ENCODE data around the gene HOXA3.

Gene HOXA3

DNA sequence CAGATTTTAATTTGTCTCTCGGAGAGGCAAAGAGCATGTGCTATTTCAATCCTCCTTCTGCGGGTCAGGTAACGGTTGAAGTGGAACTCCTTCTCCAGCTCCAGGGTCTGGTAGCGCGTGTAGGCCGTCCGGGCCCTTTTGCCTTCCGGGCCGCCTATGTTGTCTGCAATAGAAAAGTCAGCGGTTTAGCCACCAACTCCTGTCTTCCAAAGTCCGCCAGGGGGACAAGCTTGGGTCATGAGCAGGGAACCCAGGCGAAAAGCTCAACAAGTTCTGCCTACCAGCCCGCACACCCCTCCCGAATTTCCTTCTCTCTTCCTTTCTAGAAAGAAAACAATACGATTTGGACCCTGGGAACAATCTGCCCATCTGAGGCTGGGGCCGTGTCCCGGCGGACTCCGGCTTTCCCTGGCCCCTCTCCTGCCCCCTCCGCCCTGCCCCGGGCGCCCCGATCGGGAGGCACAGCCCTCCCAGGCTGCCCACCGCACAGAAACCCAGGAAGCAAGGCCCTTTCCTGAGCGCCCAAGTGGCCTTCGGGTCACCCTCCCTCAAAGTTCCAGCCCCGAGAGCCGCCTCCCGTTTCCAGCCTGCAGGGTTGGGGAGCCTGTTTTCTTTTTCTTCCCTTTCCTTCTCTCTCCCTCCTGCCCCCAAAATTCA is 10.3 kb downstream of the HOXA3 start:
- DNase-seq, result no peak

GRCh38 chr7:27141137-27141922 is 11.1 kb downstream of the HOXA3 start:
- DNase-seq, result no peak

DNA sequence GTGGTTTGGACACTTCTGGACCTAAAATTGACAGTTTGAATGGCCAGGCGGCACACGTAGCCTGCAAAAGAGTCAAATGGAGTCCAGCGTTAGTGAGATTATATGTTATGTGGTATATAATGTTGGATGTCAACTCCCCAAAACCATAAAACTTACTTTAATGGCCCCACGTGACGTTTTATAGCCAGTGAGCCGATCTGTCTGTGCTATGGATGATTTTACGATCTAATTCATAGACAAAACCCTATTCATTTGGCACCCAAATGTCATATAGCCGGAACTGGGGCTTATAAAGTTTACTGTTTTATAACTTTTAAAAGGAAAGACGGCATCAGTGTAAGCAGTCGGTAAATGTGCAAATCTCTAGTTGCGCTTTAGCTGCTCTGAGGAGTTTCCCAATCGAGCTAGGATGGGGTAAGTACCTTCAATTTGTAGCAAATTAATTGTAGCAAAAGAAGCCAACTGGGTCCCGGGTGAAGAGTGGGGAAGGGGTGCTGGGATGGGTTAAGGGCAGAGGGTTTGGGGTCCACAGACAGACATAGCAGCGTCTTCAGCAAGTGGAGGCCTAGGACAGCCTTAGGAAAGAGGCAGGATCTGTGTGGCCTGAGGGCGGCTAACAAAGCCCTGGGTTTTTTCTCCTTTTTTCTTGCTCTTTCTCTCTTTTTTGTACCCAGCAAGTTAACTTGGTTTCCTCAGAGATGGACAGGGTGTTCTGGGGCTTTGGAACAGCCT is 12.1 kb downstream of the HOXA3 start:
- no peak for DNase-seq

GRCh38 chr7:27139334-27140125 is 12.9 kb downstream of the HOXA3 start:
- no peak for DNase-seq

GRCh38 chr7:27138985-27139333 is 13.4 kb downstream of the HOXA3 start:
- no peak for DNase-seq

DNA sequence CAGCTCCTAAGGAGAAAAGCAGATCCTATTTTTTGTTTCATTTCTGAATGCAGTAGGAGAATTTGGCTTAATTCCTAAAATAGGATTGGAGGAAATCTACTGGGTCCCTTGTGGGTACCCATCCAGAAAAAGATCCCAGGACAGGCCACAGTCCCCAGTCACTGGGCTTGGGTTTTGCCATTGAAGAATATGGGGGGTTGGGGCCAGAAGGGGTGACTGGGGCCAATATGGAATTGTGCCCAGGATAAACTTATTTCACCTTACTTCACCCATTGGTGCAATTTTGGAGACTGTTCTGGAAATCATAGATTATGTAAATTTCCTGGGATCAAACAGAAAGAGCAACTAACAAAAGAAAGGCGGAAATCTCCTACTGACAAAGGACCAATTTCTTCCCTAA is 13.9 kb downstream of the HOXA3 start:
- DNase-seq, result no peak

DNA sequence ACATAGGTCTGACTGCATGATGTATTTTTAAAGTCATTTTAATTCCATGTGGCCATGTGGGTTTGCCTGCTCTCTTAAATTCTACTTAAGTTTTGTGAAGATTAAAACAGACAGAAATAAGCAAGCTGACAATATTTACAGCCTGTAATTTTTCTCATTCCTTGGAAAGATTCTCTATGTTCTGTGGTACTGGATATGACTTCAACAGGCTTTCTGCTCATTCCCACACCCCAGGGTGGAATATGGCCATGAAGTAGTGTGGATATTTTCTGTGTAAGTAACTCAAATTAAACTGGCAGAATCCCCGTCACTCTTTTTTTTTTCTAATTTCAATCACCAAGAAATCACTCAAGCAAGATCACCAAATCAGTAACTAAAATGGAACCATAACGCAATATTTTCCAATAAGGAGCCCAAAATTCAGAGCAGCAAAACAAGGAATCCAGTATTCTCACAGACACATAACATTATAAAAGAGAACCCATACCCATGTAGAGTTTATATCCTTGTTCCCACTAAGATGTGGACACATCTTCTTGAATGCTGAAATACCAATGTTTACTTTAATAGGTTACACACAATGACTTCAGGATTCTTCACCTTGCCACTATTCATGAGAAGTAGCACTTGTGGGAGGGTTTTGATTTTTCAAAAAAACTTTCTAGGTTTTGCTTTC is 14.6 kb downstream of the HOXA3 start:
- DNase-seq, result no peak

DNA sequence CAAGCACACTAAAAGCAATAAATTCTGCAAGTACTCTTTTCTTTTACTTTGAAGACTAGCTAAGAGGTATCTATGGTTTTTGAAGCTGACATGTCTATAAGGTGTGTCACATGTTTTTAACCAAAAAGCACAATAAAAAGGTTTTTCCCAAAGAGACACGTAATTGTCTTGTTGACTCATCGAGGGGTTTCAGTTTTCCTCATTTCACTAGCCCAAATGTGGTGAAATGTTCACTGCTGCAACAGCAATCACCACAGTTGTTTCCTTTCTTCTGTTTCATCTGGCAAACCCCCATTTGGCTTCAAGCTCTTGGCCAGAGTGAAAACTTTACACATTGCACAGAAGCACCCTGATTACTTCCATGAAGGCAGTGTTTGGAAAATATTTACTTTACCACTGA is 18.0 kb downstream of the HOXA3 start:
- no peak for DNase-seq

DNA sequence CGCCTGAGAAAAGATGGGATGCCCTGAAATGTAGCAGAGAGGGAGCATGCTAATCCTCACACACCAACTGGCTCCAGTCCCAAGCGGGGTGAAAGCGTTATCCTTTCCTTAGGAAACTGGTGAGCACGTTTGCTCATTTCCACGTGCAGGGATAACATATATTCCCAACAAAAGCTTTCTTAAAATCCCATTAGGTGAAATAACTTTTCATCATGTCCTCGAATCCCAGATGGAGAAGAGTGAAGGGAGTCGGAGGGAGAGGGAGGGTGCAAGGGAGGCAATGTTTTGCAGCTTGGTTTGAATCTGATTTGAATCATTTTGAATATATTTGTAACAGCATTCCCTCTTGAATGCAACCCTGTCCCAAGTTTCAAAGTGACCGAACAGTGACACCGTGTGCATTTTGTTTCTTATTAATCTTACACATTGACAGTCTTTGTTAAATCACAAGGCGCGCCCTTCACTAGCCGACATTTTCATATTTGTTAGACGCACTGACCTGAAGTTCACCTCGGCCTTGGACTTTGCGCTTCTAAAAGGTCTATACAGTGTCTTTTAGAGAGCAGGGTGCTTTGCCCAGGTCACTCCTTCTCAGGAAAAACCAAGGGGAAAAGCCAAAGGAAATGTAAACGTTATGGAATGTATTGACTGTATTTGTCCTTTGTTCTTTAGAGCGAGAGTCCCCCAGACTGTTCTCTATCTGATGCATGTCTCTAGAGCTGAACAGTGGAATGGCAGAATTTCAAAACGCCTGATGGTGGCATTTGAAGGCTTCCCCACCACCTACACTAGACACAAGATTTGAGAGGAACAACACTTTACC is 18.8 kb downstream of the HOXA3 start:
- DNase-seq, result no peak

- DNase-seq, result no peak
Observed at GRCh38 chr7:27132978-27133377, 19.4 kb downstream of the HOXA3 start.

DNA sequence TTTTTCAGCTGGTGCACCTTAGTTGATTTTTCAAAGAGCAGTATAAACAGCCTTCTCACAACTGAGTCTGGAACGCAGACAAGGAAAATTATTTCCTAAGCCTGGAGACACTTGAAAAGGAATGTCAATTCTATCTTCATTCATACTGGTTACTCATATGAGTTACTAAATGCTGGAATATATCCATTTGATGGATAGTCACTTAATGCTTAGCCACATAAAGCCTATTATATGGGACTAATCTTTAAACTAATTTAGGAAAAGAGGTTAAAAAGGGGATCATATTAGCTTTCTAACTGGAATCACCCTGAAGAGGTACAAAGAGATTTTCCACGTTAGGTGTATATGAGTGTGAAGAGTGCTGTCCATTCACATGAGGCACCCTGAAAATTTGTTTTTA is 20.2 kb downstream of the HOXA3 start:
- no peak for DNase-seq

DNA sequence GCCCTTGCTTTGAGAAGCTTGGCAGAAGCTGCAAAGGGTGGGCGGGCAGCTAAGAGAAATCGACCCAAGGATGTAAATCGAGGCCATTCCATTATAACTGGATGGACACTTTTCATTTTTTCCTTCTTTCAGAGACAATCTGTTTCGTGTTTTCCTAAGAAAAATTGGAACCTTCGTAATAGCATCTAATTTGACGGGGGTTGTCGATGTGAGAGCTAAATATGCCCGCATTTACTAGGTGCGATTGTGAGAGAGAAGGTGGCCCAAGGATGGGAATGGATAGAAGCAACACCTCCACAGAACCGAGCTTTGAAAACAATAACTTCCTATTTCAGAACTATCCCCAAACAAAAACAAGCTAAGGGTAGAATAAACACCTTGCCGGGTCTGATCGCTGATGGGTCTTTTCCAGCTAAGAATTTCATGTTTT is 21.0 kb downstream of the HOXA3 start:
- no peak for DNase-seq

- no peak for DNase-seq
Observed at GRCh38 chr7:27130540-27131389, 21.6 kb downstream of the HOXA3 start, which contains the start of gene HOXA4. HOXA4 (minus strand) TSS chr7:27130757; CDS start chr7:27130733, 24 bp downstream.

DNA sequence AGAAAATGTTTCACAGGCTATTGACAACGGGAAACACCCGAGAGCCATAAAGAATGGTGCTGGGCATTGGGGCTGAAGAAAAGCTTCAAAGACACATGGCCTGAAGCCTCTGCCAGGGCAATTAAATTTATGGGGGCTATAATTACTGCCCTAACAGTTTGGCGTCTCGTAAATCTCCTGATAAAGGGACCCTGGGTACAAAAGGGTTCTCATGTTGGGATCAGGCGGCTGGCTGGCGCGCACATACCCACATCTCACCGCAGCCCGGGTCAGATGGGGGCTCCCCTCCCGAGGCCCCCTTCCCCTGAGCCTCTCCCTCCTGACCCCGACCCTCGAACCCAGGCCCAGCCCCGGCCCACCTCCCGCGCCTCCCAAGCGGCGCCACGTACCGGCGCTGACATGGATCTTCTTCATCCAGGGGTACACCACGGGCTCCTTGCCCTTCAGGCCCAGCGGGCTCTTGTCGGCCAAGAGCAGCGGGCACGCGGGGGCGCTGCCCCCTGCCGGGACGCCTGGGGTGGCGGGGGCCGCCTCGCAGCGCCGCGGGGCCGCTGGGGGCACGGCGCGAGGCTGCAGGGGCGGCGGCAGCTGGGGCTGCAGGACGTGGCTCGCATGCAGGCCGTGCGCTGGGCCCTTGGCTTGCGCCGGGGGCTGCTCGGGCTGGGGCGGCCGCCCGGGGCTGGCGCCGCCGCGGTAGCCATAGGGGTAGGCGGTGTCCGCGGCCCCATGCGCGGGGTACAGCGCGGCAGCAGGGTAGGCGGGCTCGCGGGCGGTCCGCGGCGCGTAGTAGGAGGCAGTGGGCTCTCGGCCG is 22.4 kb downstream of the HOXA3 start:
- DNase-seq, result no peak

DNA sequence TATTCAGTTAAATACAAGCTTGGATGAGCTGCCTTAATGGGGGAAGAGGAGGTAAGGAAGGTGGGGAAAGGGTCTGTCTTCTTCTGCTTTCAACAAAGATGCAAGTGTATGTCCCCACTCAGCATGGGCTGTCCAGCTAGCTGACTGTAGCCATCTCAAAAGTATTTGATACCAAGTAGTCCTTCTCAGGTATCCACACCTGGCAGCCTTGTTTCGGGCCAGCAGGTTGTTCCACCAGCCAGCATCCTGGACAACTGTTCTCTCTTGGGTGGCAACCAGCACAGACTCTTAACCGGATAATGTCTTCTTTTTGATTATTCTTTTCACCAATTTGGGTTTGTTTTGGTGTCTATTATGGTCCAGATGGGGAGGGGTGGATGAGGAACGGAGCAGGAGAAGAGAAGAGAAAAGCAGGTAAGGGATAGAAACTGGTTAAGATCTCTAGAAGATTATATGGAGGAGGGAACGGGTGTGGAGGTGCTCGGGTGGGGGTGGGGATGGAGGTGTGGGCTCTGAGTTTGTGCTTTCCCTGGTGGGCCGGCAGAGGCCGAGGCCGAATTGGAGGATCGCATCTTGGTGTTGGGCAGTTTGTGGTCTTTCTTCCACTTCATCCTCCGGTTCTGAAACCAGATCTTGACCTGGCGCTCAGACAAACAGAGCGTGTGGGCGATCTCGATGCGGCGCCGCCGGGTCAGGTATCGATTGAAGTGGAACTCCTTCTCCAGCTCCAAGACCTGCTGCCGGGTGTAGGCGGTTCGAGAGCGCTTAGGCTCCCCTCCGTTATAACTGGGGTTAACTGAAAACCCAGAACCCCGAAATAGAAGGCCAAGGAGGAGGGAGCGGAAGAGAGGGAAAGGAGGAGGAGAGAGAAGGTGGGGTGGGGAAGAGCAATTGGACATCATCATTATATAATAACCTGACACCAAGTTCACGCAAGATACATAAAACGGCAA is 23.3 kb downstream of the HOXA3 start:
- DNase-seq, result no peak

GRCh38 chr7:27128034-27128433 is 24.3 kb downstream of the HOXA3 start:
- no peak for DNase-seq

DNA sequence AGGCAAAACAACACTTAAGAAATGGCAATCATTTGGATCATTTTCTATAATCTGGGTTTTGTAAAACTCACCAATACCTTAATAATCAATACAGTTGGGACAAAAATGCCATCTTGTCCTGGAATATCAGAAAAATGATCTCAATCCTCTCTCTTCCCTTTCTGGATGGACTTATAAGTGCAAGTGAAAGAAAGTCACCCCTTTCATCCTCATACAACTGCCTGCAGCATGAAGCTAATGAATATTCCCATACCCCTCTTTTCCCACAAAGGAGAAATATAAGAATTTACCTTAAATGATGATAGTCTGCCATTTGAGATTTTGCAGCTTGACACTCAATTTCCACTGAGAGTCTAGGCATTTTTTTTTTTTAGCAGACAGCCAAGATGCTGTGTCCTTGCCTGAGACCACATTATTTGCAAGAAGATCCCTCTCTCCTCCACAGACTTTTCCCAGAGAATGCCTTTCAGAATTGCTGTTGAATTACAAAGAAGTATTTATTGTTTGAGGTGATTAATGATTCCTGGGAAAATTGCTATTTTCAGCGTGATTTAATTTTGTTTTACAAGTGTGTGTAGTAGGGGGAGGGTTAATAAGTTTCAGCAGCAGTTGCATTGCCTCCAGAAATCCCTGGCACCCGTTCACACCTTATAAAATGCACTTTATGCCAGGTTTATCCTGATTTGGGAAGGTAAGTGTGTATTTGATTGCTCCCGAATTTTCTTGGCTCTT is 25.6 kb downstream of the HOXA3 start:
- no peak for DNase-seq

GRCh38 chr7:27125986-27126394 is 26.4 kb downstream of the HOXA3 start:
- no peak for DNase-seq

Measured in NCI-H2227 treated with DMSO at 0.1 percent for 48 hours (cell line).